ENCODE results near the gene CCDC106. TPM values are rescaled to one million over a fixed set of nuclear protein-coding genes. Genes with fewer than 3 reads are reported as not detected.

Gene CCDC106
- total RNA-seq, 4 donors from 2014 or later = 8.1 to 17.4 (median 14.0) TPM

DNA sequence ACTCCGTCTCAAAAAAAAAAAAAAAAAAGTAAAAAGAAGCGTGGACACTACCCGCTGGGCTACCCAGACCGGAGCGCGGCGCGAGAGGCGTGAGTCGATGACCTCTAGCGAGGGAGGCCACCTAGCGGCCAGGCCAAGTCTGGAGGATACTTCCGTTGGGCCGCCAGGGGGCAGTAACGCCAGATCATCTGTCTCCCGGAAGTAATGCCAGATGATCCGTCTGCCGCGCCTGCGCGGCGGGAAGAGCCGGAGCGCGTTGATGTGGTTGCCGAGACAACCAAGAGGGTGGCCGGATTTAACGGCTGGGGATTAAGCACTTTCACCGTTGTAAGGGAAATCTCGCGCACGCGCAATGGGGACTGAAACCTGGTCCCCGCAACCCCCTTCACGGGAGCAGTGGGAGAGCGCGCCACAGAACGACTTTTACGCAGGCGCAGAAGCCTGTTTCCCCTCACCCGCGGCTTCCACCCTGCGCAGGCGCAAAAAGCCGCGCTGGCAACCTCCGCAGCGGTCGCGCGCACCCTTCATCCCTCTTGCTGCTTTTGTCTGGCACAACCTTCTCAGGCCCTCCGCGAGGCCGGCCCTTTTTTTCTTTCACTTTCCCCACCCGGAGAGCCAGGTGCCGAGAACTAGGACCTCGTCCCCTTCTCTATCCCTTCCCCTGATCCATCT lies 5.8 kb downstream of the CCDC106 start:
- H3K4me3 ChIP-seq = peak overlapping the region; percentile 66 to 99 (median 83)
- peak; percentile 94 to 99 (median 98) for DNase-seq
- H3K27me3 ChIP-seq = no peaks in the 10 kb centered on the region
- H3K4me1 ChIP-seq = peaks cover 8 to 48% (median 37%) of the 10 kb centered on the region in 4 donors
- peaks cover 0 to 3% (median 0%) of the 10 kb centered on the region in 3 donors for H3K36me3 ChIP-seq
- H3K9me3 ChIP-seq = no peaks in the 10 kb centered on the region
- TF ChIP-seq, protein P1, sequence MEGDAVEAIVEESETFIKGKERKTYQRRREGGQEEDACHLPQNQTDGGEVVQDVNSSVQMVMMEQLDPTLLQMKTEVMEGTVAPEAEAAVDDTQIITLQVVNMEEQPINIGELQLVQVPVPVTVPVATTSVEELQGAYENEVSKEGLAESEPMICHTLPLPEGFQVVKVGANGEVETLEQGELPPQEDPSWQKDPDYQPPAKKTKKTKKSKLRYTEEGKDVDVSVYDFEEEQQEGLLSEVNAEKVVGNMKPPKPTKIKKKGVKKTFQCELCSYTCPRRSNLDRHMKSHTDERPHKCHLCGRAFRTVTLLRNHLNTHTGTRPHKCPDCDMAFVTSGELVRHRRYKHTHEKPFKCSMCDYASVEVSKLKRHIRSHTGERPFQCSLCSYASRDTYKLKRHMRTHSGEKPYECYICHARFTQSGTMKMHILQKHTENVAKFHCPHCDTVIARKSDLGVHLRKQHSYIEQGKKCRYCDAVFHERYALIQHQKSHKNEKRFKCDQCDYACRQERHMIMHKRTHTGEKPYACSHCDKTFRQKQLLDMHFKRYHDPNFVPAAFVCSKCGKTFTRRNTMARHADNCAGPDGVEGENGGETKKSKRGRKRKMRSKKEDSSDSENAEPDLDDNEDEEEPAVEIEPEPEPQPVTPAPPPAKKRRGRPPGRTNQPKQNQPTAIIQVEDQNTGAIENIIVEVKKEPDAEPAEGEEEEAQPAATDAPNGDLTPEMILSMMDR (IDR thresholded peaks at IDR 0.05) = peak; percentile 98 to 100 (median 100)
- peak; percentile 85 to 88 for TF ChIP-seq POLR2A (IDR thresholded peaks at IDR 0.05)
- peak overlapping the region; percentile 97 to 100 (median 98) for H3K27ac ChIP-seq

DNA sequence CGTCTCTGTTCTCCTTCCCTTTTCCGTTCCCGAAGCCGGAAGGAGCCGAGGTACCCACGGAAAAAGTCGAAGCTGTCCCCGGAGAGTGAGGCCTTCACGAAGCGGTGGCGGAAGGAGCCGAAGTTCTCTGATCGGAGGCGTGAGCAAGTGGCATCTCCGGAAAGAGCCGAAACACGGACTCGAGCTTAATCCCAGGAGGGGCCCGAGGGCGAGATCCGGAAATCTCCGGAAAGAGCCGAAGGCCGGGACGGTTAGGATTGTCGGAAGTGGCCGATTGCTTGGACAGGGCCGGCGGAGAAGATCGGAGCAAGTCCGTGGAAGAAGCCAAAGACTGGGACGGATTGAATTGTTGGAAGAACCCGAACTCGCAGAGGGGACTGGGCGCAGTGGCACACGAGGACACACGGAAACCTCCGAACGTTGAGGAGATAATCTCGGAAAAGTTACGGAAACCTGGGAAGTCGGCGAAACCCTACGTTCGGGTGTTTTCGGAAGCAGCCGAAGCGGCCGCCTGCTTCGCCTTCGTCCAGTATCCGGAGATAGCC lies 6.4 kb downstream of the CCDC106 start:
- Histone ChIP-seq H3K27me3 (no peaks in the 10 kb centered on the region), H3K27ac (peak overlapping the region; percentile 97 to 100 (median 98)), H3K36me3 (peaks cover 0 to 9% (median 0%) of the 10 kb centered on the region in 3 donors), H3K4me3 (peak overlapping the region; percentile 66 to 99 (median 83)), H3K4me1 (peaks cover 8 to 48% (median 36%) of the 10 kb centered on the region in 4 donors), H3K9me3 (no peaks in the 10 kb centered on the region)
- peak; percentile 99 to 100 (median 100) for DNase-seq
- TF ChIP-seq, protein P1 (IDR thresholded peaks at IDR 0.05) = no peak
- no peak for TF ChIP-seq POLR2A (IDR thresholded peaks at IDR 0.05)

DNA sequence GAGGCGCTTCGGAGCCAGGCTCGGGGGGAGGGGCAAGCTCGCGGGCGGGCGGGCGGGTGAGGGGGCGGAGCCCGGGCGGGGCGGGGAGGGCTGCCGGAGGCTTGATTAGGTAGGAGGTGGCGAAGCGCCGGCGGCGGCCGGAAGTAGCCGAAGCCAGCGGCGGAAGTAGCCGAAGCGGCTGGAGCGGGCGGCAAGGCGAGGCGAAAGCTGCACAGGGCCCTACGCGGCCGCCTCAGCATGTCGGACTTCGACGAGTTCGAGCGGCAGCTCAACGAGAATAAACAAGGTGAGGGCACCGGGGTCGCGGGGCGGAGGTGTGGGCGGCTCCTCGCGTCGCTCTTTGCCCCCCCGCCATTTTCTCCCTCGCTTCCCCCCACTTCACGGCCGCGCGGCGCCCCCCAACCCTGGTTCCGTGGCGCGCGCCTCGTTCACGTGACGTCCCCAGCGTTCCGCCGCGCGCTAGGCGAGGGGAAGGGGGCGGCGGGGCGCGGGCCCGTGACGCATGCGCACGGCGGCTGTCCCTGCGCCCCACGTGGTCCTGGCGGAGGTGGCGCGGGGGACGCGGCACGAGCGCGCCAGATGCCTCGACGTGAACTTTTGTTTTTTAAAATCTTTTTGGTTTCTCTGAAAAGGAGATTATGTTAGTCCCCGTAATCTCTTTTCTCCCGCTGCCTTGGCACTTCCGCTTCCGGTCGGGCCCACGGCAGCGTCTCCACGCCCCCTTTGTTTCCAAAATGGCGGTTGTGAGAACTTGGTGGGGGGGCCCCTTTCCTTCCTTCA lies 7.0 kb downstream of the CCDC106 start, which contains the start of gene U2AF2:
Gene U2AF2 (plus strand): TSS at position 168 of the 780 bp plus-strand sequence. CDS start 70 bp downstream, at position 238.
- TF ChIP-seq POLR2A (IDR thresholded peaks at IDR 0.05) = peak; percentile 57 to 68
- TF ChIP-seq, protein P1 (IDR thresholded peaks at IDR 0.05) = peak in 1 of 6 experiments; percentile 3
- Histone ChIP-seq H3K36me3 (peaks cover 0 to 15% (median 0%) of the 10 kb centered on the region in 3 donors), H3K4me1 (peaks cover 8 to 48% (median 38%) of the 10 kb centered on the region in 4 donors)

DNA sequence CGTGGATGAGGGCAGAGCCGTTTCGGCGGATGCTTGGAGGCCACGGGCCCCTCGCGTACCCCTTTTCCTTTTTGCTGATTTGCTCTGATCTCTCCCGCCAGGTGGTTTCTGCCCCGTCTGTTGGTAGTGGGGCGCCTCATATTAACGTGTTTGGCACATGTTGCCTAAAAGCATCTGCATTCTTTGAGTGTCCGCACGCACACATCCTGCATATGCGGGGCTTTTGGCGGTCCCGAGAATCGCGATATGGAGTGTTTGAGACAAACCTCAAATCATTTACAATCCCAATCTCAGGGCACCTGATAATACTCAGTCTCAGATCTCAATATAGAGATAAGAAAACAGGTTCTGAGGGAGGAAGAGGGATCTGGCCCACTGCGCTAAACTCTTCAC lies 7.6 kb downstream of the CCDC106 start:
- Histone ChIP-seq H3K27me3 (no peaks in the 10 kb centered on the region), H3K36me3 (peaks cover 0 to 21% (median 0%) of the 10 kb centered on the region in 3 donors), H3K4me1 (peaks cover 8 to 48% (median 38%) of the 10 kb centered on the region in 4 donors), H3K4me3 (peak overlapping the region; percentile 66 to 99 (median 83)), H3K27ac (peak overlapping the region; percentile 97 to 100 (median 98)), H3K9me3 (no peaks in the 10 kb centered on the region)
- TF ChIP-seq, protein P1 (IDR thresholded peaks at IDR 0.05) = no peak
- no peak for TF ChIP-seq POLR2A (IDR thresholded peaks at IDR 0.05)
- DNase-seq = no peak

More for the DNA sequence above, 7.0 kb downstream of the CCDC106 start, which contains the start of gene U2AF2:
- DNase-seq = peak; percentile 94 to 99 (median 98)
- Histone ChIP-seq H3K27ac (peak within 1 kb of the TSS; percentile 97 to 100 (median 98)), H3K4me3 (peak within 1 kb of the TSS; percentile 66 to 99 (median 83)), H3K9me3 (no peaks in the 10 kb centered on the region), H3K27me3 (no peaks in the 10 kb centered on the region)

DNA sequence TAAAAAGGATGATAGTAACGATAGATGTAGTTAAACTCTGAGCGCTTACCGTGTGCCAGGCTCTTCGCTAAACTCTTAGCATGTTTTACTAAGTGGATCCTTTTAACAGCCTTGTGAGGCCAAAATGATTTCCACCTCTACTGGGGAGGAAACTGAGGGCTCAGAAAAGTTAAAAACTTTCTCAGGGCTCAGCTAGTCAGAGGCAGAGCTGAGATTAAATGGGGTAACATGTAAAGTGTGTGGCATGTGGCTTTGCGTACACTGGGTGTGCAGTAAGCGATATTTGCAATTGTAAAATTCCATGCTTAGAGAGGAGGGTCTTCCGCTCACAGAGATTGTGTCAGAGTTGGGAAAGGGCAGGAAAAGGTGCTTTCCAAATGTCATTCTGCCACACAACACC lies 8.5 kb downstream of the CCDC106 start:
- no peak for TF ChIP-seq POLR2A (IDR thresholded peaks at IDR 0.05)
- TF ChIP-seq, protein P1 (IDR thresholded peaks at IDR 0.05) = no peak
- Histone ChIP-seq H3K27me3 (no peaks in the 10 kb centered on the region), H3K4me1 (peaks cover 8 to 48% (median 38%) of the 10 kb centered on the region in 4 donors), H3K4me3 (peak overlapping the region; percentile 66 to 99 (median 83)), H3K9me3 (no peaks in the 10 kb centered on the region), H3K27ac (no peak overlapping the region), H3K36me3 (peaks cover 0 to 30% (median 0%) of the 10 kb centered on the region in 3 donors)
- no peak for DNase-seq

Data from Peyer's patch (tissue), 4 donors.